NAMALWA (cell line): ENCODE results near the gene LIX1.
A peak's percentile ranks its signal among the peaks of the same experiment; 100 is the strongest.
"Not testable (repeated sequence)": the region's sequence is repeated elsewhere in the genome, so short reads cannot be mapped to it uniquely, and the experiment has no call there.

ENCODE experiments used
- DNase-seq: peaks from one replicate; pipeline ENCODE4 v3.0.0-alpha.2; 2015; ENCODE audit warnings: low spot score

Gene LIX1

GRCh38 chr5:97142521-97143254 lies at the start of gene LIX1:
Gene LIX1 (minus strand): TSS chr5:97142611. CDS start chr5:97142576, 35 bp downstream.
- peak; percentile 68 for DNase-seq

GRCh38 chr5:97191893-97192292 lies 49.5 kb upstream of the LIX1 start:
- DNase-seq, result no peak

- DNase-seq, result not testable (repeated sequence)
Measured at GRCh38 chr5:97189523-97189922, 47.1 kb upstream of the LIX1 start.

- DNase-seq, result no peak
Measured at GRCh38 chr5:97183930-97184213, 41.5 kb upstream of the LIX1 start.

- peak; percentile 98 for DNase-seq
Measured at GRCh38 chr5:97183100-97183929, 40.9 kb upstream of the LIX1 start, which contains the start of gene RIOK2. Gene RIOK2 (minus strand): TSS chr5:97183247. CDS start chr5:97183191, 56 bp downstream.

GRCh38 chr5:97182571-97183099 lies 40.2 kb upstream of the LIX1 start:
- no peak for DNase-seq

- peak; percentile 27 for DNase-seq
Measured at GRCh38 chr5:97181856-97182545, 39.6 kb upstream of the LIX1 start.

- DNase-seq, result not testable (repeated sequence)
Measured at GRCh38 chr5:97179457-97179856, 37.0 kb upstream of the LIX1 start.

GRCh38 chr5:97172227-97172626 lies 29.8 kb upstream of the LIX1 start:
- no peak for DNase-seq

GRCh38 chr5:97171703-97172102 lies 29.3 kb upstream of the LIX1 start:
- DNase-seq, result no peak

GRCh38 chr5:97167435-97167834 lies 25.0 kb upstream of the LIX1 start:
- no peak for DNase-seq

- DNase-seq, result no peak
Measured at GRCh38 chr5:97165726-97166125, 23.3 kb upstream of the LIX1 start.

GRCh38 chr5:97164846-97165245 lies 22.4 kb upstream of the LIX1 start:
- DNase-seq, result no peak

GRCh38 chr5:97163790-97164285 lies 21.4 kb upstream of the LIX1 start:
- no peak for DNase-seq

GRCh38 chr5:97163360-97163764 lies 21.0 kb upstream of the LIX1 start:
- peak; percentile 56 for DNase-seq

- DNase-seq, result peak; percentile 77
Measured at GRCh38 chr5:97162045-97162444, 19.6 kb upstream of the LIX1 start.

GRCh38 chr5:97157689-97158088 lies 15.3 kb upstream of the LIX1 start:
- DNase-seq, result no peak

- no peak for DNase-seq
Measured at GRCh38 chr5:97151370-97151769, 9.0 kb upstream of the LIX1 start.

- no peak for DNase-seq
Measured at GRCh38 chr5:97150401-97150800, 8.0 kb upstream of the LIX1 start.

- no peak for DNase-seq
Measured at GRCh38 chr5:97149709-97150108, 7.3 kb upstream of the LIX1 start.

- DNase-seq, result no peak
Measured at GRCh38 chr5:97148288-97148687, 5.9 kb upstream of the LIX1 start.

GRCh38 chr5:97143704-97144103 lies 1.3 kb upstream of the LIX1 start:
- DNase-seq, result no peak
